ENCODE measurements around the gene RNU5B-1.

Gene RNU5B-1

GRCh38 chr15:65327651-65328393 lies 23.3 kb downstream of the RNU5B-1 start:
- no peak for DNase-seq (ENCODE audit: low read depth in 2 of 3, low spot score in 2 of 3)

GRCh38 chr15:65328506-65329287 lies 24.2 kb downstream of the RNU5B-1 start:
- no peak for DNase-seq (ENCODE audit: low read depth in 2 of 3, low spot score in 2 of 3)

- DNase-seq (ENCODE audit: low read depth in 2 of 3, low spot score in 2 of 3) = no peak
These were observed 25.0 kb downstream of the RNU5B-1 start for GRCh38 chr15:65329288-65329983.

GRCh38 chr15:65329984-65330735 lies 25.7 kb downstream of the RNU5B-1 start:
- no peak for DNase-seq (ENCODE audit: low read depth in 2 of 3, low spot score in 2 of 3)

- no peak for DNase-seq (ENCODE audit: low read depth in 2 of 3, low spot score in 2 of 3)
These were observed 26.6 kb downstream of the RNU5B-1 start for GRCh38 chr15:65330934-65331645.

GRCh38 chr15:65331811-65332210 lies 27.3 kb downstream of the RNU5B-1 start:
- DNase-seq (ENCODE audit: low read depth in 2 of 3, low spot score in 2 of 3) = no peak

GRCh38 chr15:65332391-65333147 lies 28.1 kb downstream of the RNU5B-1 start:
- DNase-seq (ENCODE audit: low read depth in 2 of 3, low spot score in 2 of 3) = no peak

GRCh38 chr15:65333148-65333820 lies 28.8 kb downstream of the RNU5B-1 start:
- DNase-seq (ENCODE audit: low read depth in 2 of 3, low spot score in 2 of 3) = no peak

- no peak for DNase-seq (ENCODE audit: low read depth in 2 of 3, low spot score in 2 of 3)
These were observed 29.4 kb downstream of the RNU5B-1 start for GRCh38 chr15:65333856-65334255.

- DNase-seq (ENCODE audit: low read depth in 2 of 3, low spot score in 2 of 3) = no peak
These were observed 30.2 kb downstream of the RNU5B-1 start for GRCh38 chr15:65334586-65335231.

- no peak for DNase-seq (ENCODE audit: low read depth in 2 of 3, low spot score in 2 of 3)
These were observed 31.0 kb downstream of the RNU5B-1 start for GRCh38 chr15:65335278-65336055.

GRCh38 chr15:65336493-65337435 lies 32.3 kb downstream of the RNU5B-1 start:
- DNase-seq (ENCODE audit: low read depth in 2 of 3, low spot score in 2 of 3) = no peak

- no peak for DNase-seq (ENCODE audit: low read depth in 2 of 3, low spot score in 2 of 3)
These were observed 33.1 kb downstream of the RNU5B-1 start for GRCh38 chr15:65337436-65338070.

- DNase-seq (ENCODE audit: low read depth in 2 of 3, low spot score in 2 of 3) = no peak
These were observed 33.9 kb downstream of the RNU5B-1 start for GRCh38 chr15:65338366-65338765.

GRCh38 chr15:65338823-65339222 lies 34.3 kb downstream of the RNU5B-1 start:
- no peak for DNase-seq (ENCODE audit: low read depth in 2 of 3, low spot score in 2 of 3)

GRCh38 chr15:65339416-65339815 lies 34.9 kb downstream of the RNU5B-1 start:
- DNase-seq (ENCODE audit: low read depth in 2 of 3, low spot score in 2 of 3) = no peak
